GM18526 (cell line): Measurements from ENCODE around the gene PCSK1N.

Experiments
- POLR2A ChIP-seq: IDR thresholded peaks from 3 replicates; pipeline ENCODE4 v1.6.1; 2011; ENCODE audit not compliant: insufficient read length; ENCODE audit errors: extremely low read depth

PCSK1N gene

GRCh38 chrX:48826135-48826875 lies 9.1 kb downstream of the PCSK1N start, which contains the start of gene ERAS:
Gene ERAS, plus strand, starts transcription at chrX:48826513. Its CDS starts 2,611 bp downstream, at chrX:48829124.
- TF ChIP-seq POLR2A = no peak

GRCh38 chrX:48824066-48824465 lies 11.3 kb downstream of the PCSK1N start:
- no peak for TF ChIP-seq POLR2A

GRCh38 chrX:48823053-48823452 lies 12.4 kb downstream of the PCSK1N start:
- TF ChIP-seq POLR2A = no peak

- no peak for TF ChIP-seq POLR2A
These were observed 16.5 kb downstream of the PCSK1N start for GRCh38 chrX:48818866-48819265.

GRCh38 chrX:48818098-48818497 lies 17.3 kb downstream of the PCSK1N start:
- TF ChIP-seq POLR2A = no peak

GRCh38 chrX:48816014-48816810 lies 19.2 kb downstream of the PCSK1N start:
- no peak for TF ChIP-seq POLR2A

- TF ChIP-seq POLR2A = no peak
These were observed 20.1 kb downstream of the PCSK1N start for GRCh38 chrX:48815266-48815665.

- no peak for TF ChIP-seq POLR2A
These were observed 20.7 kb downstream of the PCSK1N start for GRCh38 chrX:48814722-48815121.

GRCh38 chrX:48813644-48814043 lies 21.8 kb downstream of the PCSK1N start:
- no peak for TF ChIP-seq POLR2A

GRCh38 chrX:48806081-48806480 lies 29.3 kb downstream of the PCSK1N start:
- no peak for TF ChIP-seq POLR2A

- no peak for TF ChIP-seq POLR2A
These were observed 32.6 kb downstream of the PCSK1N start for GRCh38 chrX:48802905-48803200.

- TF ChIP-seq POLR2A = peak; percentile 62
These were observed 33.1 kb downstream of the PCSK1N start for GRCh38 chrX:48802089-48802904.

- TF ChIP-seq POLR2A = peak; percentile 31
These were observed 33.9 kb downstream of the PCSK1N start, which contains the start of gene HDAC6 for GRCh38 chrX:48801280-48802088. Gene HDAC6, plus strand, starts transcription at chrX:48802067. Its CDS starts 626 bp downstream, at chrX:48802693.

- no peak for TF ChIP-seq POLR2A
These were observed 34.7 kb downstream of the PCSK1N start for GRCh38 chrX:48800574-48801279.
